ENCODE measurements around the gene DLGAP1.

- TF ChIP-seq CHD2 (IDR thresholded peaks at IDR 0.05; ENCODE audit: low read length, partially characterized antibody) (no peak), POLR2AphosphoS5 (IDR thresholded peaks at IDR 0.05; ENCODE audit: low read depth, low read length) (no peak), NFIC (IDR thresholded peaks at IDR 0.05; ENCODE audit: borderline replicate concordance) (no peak), EP300 (IDR thresholded peaks at IDR 0.05; ENCODE audit: borderline replicate concordance in 1 of 2, low read depth in 1 of 2, low read length in 1 of 2) (no peak), GATA2 (CRISPR knock-in tag; IDR thresholded peaks at IDR 0.05) (no peak), TEAD4 (IDR thresholded peaks at IDR 0.05; ENCODE audit: borderline replicate concordance, insufficient read depth) (no peak), REST (IDR thresholded peaks at IDR 0.05; ENCODE audit: low read depth, low read length) (no peak)
Observed at GRCh38 chr18:3538954-3539617, 916.0 kb downstream of the DLGAP1 start.
